WTC11 (cell line): ENCODE results near the gene AGBL4. TPM values are rescaled to one million over a fixed set of nuclear protein-coding genes. Genes with fewer than 3 reads are reported as not detected.

Experiments
- ATAC-seq: fragments of 200-7000 bp; cut with Tn5 transposase; 2 replicates; pipeline ENCODE4 v1.10.0; 2021; ENCODE audit warnings: mild to moderate bottlenecking, moderate library complexity
- CTCF ChIA-PET: fragments of 300-600 bp; sonication (Branson Sonifier 250); formaldehyde crosslinking; loops from one replicate; lab custom pipeline; 2021; ENCODE audit warnings: antibody characterized with exemption; lab: Charles Lee
- POLR2A ChIA-PET: fragments of 350-600 bp; sonication (Branson Sonifier 250); formaldehyde crosslinking; loops from one replicate; lab custom pipeline; 2021; ENCODE audit warnings: antibody characterized with exemption; lab: Charles Lee
- DNase-seq: peaks from one replicate; pipeline ENCODE4 v3.0.0; 2021; ENCODE audit warnings: low spot score
- H3K27ac Mint-ChIP-seq: 2 replicates; pipeline ENCODE4 v1.8.0; 2021; ENCODE audit warnings: mixed read lengths
- H3K27me3 Mint-ChIP-seq: 2 replicates; pipeline ENCODE4 v1.8.0; 2021; ENCODE audit warnings: low read depth, mild to moderate bottlenecking, moderate library complexity, mixed read lengths
- H3K36me3 Mint-ChIP-seq: 2 replicates; pipeline ENCODE4 v1.8.0; 2021; ENCODE audit warnings: mixed read lengths
- H3K4me1 Mint-ChIP-seq: 2 replicates; pipeline ENCODE4 v1.8.0; 2022; ENCODE audit warnings: mixed read lengths
- H3K4me3 Mint-ChIP-seq: 2 replicates; pipeline ENCODE4 v1.8.0; 2021; ENCODE audit warnings: mild to moderate bottlenecking, moderate library complexity, mixed read lengths
- H3K9me3 Mint-ChIP-seq: 2 replicates; pipeline ENCODE4 v1.8.0; 2021; ENCODE audit warnings: mixed read lengths
- CBFB ChIP-seq: sonication (generic); formaldehyde crosslinking; IDR thresholded peaks from 2 replicates; pipeline ENCODE4 v1.8.1; 2022; ENCODE audit warnings: mild to moderate bottlenecking, low read depth, missing genetic modification reagents
- ETV6 ChIP-seq: sonication (generic); formaldehyde crosslinking; IDR thresholded peaks from 2 replicates; pipeline ENCODE4 v1.8.1; 2022; ENCODE audit warnings: mild to moderate bottlenecking, missing genetic modification reagents
- JUN ChIP-seq: sonication (generic); formaldehyde crosslinking; IDR thresholded peaks from 2 replicates; pipeline ENCODE4 v1.8.0; 2023; ENCODE audit warnings: mild to moderate bottlenecking, missing genetic modification reagents
- MYBL2 ChIP-seq: sonication (generic); formaldehyde crosslinking; IDR thresholded peaks from 2 replicates; pipeline ENCODE4 v1.8.1; 2023; ENCODE audit warnings: mild to moderate bottlenecking, moderate library complexity, missing genetic modification reagents
- NFATC4 ChIP-seq: fragments of 250-450 bp; sonication (Bioruptor Pico); IDR thresholded peaks from 2 replicates; pipeline ENCODE4 v1.9.0; 2021; ENCODE audit warnings: mild to moderate bottlenecking
- NFE2L1 ChIP-seq: sonication (generic); formaldehyde crosslinking; IDR thresholded peaks from 2 replicates; pipeline ENCODE4 v1.8.1; 2023; ENCODE audit warnings: missing genetic modification reagents
- NFYB ChIP-seq: sonication (generic); formaldehyde crosslinking; conservative IDR thresholded peaks from 2 replicates; pipeline ENCODE4 v1.8.0; 2022; ENCODE audit warnings: low read depth, missing genetic modification reagents
- NR1H2 ChIP-seq: sonication (generic); formaldehyde crosslinking; IDR thresholded peaks from 2 replicates; pipeline ENCODE4 v1.9.0; 2021; ENCODE audit warnings: mild to moderate bottlenecking, moderate library complexity, missing genetic modification reagents
- NR3C1 ChIP-seq: sonication (generic); formaldehyde crosslinking; conservative IDR thresholded peaks from 2 replicates; pipeline ENCODE4 v1.8.1; 2023; ENCODE audit warnings: low read depth, mild to moderate bottlenecking, missing genetic modification reagents
- RELA ChIP-seq: sonication (generic); formaldehyde crosslinking; IDR thresholded peaks from 2 replicates; pipeline ENCODE4 v1.8.1; 2022; ENCODE audit warnings: missing genetic modification reagents, mild to moderate bottlenecking, borderline replicate concordance
- SMAD3 ChIP-seq: sonication (generic); formaldehyde crosslinking; IDR thresholded peaks from 2 replicates; pipeline ENCODE4 v1.8.0; 2022; ENCODE audit warnings: missing genetic modification reagents, mild to moderate bottlenecking, borderline replicate concordance
- TCF7 ChIP-seq: sonication (generic); formaldehyde crosslinking; IDR thresholded peaks from 2 replicates; pipeline ENCODE4 v1.8.0; 2022; ENCODE audit warnings: mild to moderate bottlenecking, low read depth, missing genetic modification reagents, moderate library complexity
- TP53 ChIP-seq: sonication (generic); formaldehyde crosslinking; IDR thresholded peaks from 2 replicates; pipeline ENCODE4 v1.8.1; 2023; ENCODE audit warnings: mild to moderate bottlenecking, missing genetic modification reagents
- ZNF263 ChIP-seq: sonication (generic); formaldehyde crosslinking; IDR thresholded peaks from 2 replicates; pipeline ENCODE4 v1.8.1; 2022; ENCODE audit warnings: low read depth, mild to moderate bottlenecking, moderate library complexity, missing genetic modification reagents
- ZNF317 ChIP-seq: sonication (generic); formaldehyde crosslinking; IDR thresholded peaks from 2 replicates; pipeline ENCODE4 v1.8.1; 2023; ENCODE audit warnings: low read depth, mild to moderate bottlenecking, moderate library complexity, missing genetic modification reagents, borderline replicate concordance
- ZNF396 ChIP-seq: fragments of 250-450 bp; sonication (Bioruptor Pico); IDR thresholded peaks from 2 replicates; pipeline ENCODE4 v1.8.0; 2021; ENCODE audit warnings: mild to moderate bottlenecking, moderate library complexity, borderline replicate concordance
- ZNF423 ChIP-seq: fragments of 250-450 bp; sonication (Bioruptor Pico); IDR thresholded peaks from 2 replicates; pipeline ENCODE4 v2.1.2; 2022; ENCODE audit warnings: mild to moderate bottlenecking, moderate library complexity
- ZNF671 ChIP-seq: fragments of 250-450 bp; sonication (Bioruptor Pico); IDR thresholded peaks from 2 replicates; pipeline ENCODE4 v1.8.0; 2021; ENCODE audit warnings: mild to moderate bottlenecking
- total RNA-seq: library from RNA; stranded (reverse); gene quantifications from 3 replicates; pipeline ENCODE4 v1.2.3, GENCODE V29; 2021
- TF ChIP-seq, protein P1 (sequence below): sonication (generic); formaldehyde crosslinking; IDR thresholded peaks from 2 replicates; pipeline ENCODE4 v1.8.1; 2023; ENCODE audit warnings: mild to moderate bottlenecking, moderate library complexity, missing genetic modification reagents
- TF ChIP-seq, protein P2 (sequence below): sonication (generic); formaldehyde crosslinking; IDR thresholded peaks from 2 replicates; pipeline ENCODE4 v1.8.1; 2022; ENCODE audit warnings: missing genetic modification reagents, borderline replicate concordance
- TF ChIP-seq, protein P3 (sequence below): sonication (generic); formaldehyde crosslinking; IDR thresholded peaks from 2 replicates; pipeline ENCODE4 v1.8.0; 2023; ENCODE audit warnings: missing genetic modification reagents
- TF ChIP-seq, protein P4 (sequence below): fragments of 250-450 bp; sonication (Bioruptor Pico); conservative IDR thresholded peaks from 2 replicates; pipeline ENCODE4 v1.9.0; 2021; ENCODE audit warnings: mild to moderate bottlenecking
- TF ChIP-seq, protein P5 (sequence below): sonication (generic); formaldehyde crosslinking; IDR thresholded peaks from 2 replicates; pipeline ENCODE4 v1.8.1; 2023; ENCODE audit warnings: mild to moderate bottlenecking, missing genetic modification reagents, moderate library complexity
- TF ChIP-seq, protein P6 (sequence below): sonication (generic); formaldehyde crosslinking; IDR thresholded peaks from 2 replicates; pipeline ENCODE4 v1.8.0; 2022; ENCODE audit warnings: mild to moderate bottlenecking, missing genetic modification reagents
- TF ChIP-seq, protein P7 (sequence below): sonication (generic); formaldehyde crosslinking; IDR thresholded peaks from 2 replicates; pipeline ENCODE4 v1.8.1; 2022; ENCODE audit warnings: low read depth, missing genetic modification reagents, borderline replicate concordance

AGBL4 gene
- total RNA-seq, 1 experiment from 2014 or later: 0.87 TPM

DNA sequence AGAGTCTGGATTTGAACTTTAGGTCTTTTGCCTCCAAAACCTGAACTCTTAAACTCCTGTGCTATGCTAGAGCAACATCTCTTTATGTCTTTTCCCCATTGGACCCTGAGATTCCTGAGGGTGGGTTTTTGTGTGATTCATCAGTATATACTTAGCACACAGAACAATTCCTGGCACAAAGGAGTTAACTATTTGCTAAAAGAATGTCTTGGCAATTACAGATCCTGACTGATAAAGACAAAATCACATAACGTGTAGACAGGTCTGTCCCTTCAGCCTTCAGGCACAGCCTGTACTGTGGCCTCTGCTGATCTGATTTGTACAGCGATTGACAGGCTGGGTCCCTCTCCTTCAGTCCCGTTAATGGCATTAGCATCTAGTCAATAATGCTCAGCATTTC, 1084.7 kb downstream of the AGBL4 start (continued):
- TF ChIP-seq TCF7 (no peak), ZNF317 (CRISPR knock-in tag) (no peak), MYBL2 (no peak), ETV6 (no peak), NFYB (CRISPR knock-in tag) (no peak), SMAD3 (CRISPR knock-in tag) (no peak), ZNF396 (CRISPR knock-in tag) (no peak)
- TF ChIP-seq, protein P1, sequence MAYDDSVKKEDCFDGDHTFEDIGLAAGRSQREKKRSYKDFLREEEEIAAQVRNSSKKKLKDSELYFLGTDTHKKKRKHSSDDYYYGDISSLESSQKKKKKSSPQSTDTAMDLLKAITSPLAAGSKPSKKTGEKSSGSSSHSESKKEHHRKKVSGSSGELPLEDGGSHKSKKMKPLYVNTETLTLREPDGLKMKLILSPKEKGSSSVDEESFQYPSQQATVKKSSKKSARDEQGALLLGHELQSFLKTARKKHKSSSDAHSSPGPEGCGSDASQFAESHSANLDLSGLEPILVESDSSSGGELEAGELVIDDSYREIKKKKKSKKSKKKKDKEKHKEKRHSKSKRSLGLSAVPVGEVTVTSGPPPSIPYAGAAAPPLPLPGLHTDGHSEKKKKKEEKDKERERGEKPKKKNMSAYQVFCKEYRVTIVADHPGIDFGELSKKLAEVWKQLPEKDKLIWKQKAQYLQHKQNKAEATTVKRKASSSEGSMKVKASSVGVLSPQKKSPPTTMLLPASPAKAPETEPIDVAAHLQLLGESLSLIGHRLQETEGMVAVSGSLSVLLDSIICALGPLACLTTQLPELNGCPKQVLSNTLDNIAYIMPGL (CRISPR knock-in tag): no peak
- TF ChIP-seq, protein P2, sequence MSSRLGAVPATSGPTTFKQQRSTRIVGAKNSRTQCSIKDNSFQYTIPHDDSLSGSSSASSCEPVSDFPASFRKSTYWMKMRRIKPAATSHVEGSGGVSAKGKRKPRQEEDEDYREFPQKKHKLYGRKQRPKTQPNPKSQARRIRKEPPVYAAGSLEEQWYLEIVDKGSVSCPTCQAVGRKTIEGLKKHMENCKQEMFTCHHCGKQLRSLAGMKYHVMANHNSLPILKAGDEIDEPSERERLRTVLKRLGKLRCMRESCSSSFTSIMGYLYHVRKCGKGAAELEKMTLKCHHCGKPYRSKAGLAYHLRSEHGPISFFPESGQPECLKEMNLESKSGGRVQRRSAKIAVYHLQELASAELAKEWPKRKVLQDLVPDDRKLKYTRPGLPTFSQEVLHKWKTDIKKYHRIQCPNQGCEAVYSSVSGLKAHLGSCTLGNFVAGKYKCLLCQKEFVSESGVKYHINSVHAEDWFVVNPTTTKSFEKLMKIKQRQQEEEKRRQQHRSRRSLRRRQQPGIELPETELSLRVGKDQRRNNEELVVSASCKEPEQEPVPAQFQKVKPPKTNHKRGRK (CRISPR knock-in tag): no peak

DNA sequence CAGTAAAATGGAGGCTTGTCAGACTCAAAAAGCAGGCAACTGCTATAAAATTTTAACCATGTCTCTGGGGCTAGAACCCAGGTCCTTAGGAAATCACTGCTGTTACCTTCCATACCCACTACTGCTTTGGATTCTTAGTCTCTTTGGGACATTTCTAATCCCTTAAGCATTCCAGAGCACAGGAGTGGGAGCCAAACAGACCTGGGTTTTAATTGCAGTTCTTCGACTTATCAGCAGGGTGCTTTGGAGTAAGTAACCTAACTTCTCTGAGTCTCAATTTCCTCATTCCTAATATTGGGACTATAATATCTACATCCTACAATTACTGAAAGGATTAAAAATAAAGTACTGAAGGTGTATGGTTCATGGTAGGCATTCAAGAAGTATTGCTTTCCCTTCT, 1086.0 kb downstream of the AGBL4 start:
- peaks cover 11% of the 10 kb centered on the region for H3K4me1 Mint-ChIP-seq
- ChIA-PET POLR2A (no interaction called here), CTCF (no interaction called here)
- peaks cover 4% of the 10 kb centered on the region; the same call in 1 of the 2 replicates for H3K27me3 Mint-ChIP-seq
- TF ChIP-seq ZNF263 (CRISPR knock-in tag): no peak
- TF ChIP-seq JUN (CRISPR knock-in tag): no peak
- no peak for TF ChIP-seq ZNF671
- TF ChIP-seq NFYB (CRISPR knock-in tag): no peak
- TF ChIP-seq TP53 (CRISPR knock-in tag): no peak
- no peak for TF ChIP-seq NFE2L1 (CRISPR knock-in tag)
- TF ChIP-seq, protein P3, sequence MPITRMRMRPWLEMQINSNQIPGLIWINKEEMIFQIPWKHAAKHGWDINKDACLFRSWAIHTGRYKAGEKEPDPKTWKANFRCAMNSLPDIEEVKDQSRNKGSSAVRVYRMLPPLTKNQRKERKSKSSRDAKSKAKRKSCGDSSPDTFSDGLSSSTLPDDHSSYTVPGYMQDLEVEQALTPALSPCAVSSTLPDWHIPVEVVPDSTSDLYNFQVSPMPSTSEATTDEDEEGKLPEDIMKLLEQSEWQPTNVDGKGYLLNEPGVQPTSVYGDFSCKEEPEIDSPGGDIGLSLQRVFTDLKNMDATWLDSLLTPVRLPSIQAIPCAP (CRISPR knock-in tag): no peak
- TF ChIP-seq RELA (CRISPR knock-in tag): no peak
- TF ChIP-seq, protein P4, sequence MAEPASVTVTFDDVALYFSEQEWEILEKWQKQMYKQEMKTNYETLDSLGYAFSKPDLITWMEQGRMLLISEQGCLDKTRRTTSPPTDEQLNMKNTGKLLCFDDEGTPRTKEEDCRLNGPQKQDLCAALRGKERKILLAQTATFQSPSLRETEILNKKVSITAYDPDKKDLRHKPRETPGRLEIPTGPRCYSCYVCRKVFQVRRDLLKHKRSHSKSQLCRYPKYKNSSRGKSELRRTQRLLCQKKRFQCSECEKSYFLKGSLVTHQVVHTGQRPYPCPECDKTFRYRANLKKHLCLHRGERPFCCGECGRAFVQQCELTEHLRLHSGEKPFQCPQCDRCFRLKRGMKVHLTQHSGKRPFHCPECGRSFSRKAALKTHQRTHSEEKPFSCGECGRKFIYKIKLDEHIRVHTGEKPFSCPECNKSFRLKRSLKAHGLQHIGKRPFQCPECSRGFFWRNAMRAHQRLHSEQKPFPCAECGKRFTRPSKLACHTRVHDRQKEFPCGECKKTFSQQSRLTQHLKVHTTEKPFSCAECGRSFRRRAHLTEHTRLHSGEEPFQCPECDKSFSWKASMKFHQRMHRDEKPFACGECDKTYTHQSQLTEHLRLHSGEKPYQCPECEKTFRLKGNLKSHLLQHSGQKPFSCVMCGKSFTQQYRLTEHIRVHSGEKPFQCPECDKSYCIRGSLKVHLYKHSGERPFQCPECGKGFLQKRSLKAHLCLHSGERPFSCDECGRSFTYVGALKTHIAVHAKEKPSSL (CRISPR knock-in tag): no peak
- no peak for TF ChIP-seq CBFB
- TF ChIP-seq, protein P5, sequence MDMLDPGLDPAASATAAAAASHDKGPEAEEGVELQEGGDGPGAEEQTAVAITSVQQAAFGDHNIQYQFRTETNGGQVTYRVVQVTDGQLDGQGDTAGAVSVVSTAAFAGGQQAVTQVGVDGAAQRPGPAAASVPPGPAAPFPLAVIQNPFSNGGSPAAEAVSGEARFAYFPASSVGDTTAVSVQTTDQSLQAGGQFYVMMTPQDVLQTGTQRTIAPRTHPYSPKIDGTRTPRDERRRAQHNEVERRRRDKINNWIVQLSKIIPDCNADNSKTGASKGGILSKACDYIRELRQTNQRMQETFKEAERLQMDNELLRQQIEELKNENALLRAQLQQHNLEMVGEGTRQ (CRISPR knock-in tag): no peak
- no peak for TF ChIP-seq NR3C1 (CRISPR knock-in tag)
- no peak for TF ChIP-seq NR1H2 (CRISPR knock-in tag)
- no peak for TF ChIP-seq ZNF423 (CRISPR knock-in tag)
- TF ChIP-seq, protein P6, sequence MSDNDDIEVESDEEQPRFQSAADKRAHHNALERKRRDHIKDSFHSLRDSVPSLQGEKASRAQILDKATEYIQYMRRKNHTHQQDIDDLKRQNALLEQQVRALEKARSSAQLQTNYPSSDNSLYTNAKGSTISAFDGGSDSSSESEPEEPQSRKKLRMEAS: no peak
- TF ChIP-seq, protein P7, sequence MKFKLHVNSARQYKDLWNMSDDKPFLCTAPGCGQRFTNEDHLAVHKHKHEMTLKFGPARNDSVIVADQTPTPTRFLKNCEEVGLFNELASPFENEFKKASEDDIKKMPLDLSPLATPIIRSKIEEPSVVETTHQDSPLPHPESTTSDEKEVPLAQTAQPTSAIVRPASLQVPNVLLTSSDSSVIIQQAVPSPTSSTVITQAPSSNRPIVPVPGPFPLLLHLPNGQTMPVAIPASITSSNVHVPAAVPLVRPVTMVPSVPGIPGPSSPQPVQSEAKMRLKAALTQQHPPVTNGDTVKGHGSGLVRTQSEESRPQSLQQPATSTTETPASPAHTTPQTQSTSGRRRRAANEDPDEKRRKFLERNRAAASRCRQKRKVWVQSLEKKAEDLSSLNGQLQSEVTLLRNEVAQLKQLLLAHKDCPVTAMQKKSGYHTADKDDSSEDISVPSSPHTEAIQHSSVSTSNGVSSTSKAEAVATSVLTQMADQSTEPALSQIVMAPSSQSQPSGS (CRISPR knock-in tag): no peak
- no peak for TF ChIP-seq NFATC4 (CRISPR knock-in tag)
- no peak for TF ChIP-seq MYBL2
- H3K4me3 Mint-ChIP-seq: no peak overlapping the region
- no peak overlapping the region for H3K27ac Mint-ChIP-seq
- H3K36me3 Mint-ChIP-seq: no peaks in the 10 kb centered on the region
- DNase-seq: no peak
- ATAC-seq: peak; percentile 66
- no peaks in the 10 kb centered on the region for H3K9me3 Mint-ChIP-seq
